Sigmoid colon (tissue), 7 donors: ENCODE measurements around the gene THSD7B. TPM values are rescaled to one million over a fixed set of nuclear protein-coding genes. Genes with fewer than 3 reads are reported as not detected.

ENCODE experiments used
- DNase-seq: peaks from one replicate; pipeline ENCODE4 v3.0.0-alpha.2; 2019
- H3K27ac ChIP-seq, 4 donors: fragments of 200-600 bp; sonication (generic); one replicate each; pipeline ENCODE4 v1.5.1; 2016 to 2019; ENCODE audit warnings: mild to moderate bottlenecking in 1 of 4
- H3K27me3 ChIP-seq, 3 donors: fragments of 200-600 bp; sonication (generic); one replicate each; pipeline ENCODE4 v1.5.1; 2019; ENCODE audit warnings: mild to moderate bottlenecking in 1 of 3
- H3K36me3 ChIP-seq, 4 donors: fragments of 200-600 bp; sonication (generic); one replicate each; pipeline ENCODE4 v1.5.1; 2016 to 2019
- H3K4me1 ChIP-seq, 4 donors: fragments of 200-600 bp; sonication (generic); one replicate each; pipeline ENCODE4 v1.5.1; 2017 to 2019
- H3K4me3 ChIP-seq, 4 donors: fragments of 200-600 bp; sonication (generic); one replicate each; pipeline ENCODE4 v1.5.1; 2017 to 2019; ENCODE audit warnings: mild to moderate bottlenecking in 2 of 4, moderate library complexity in 1 of 4
- H3K9me3 ChIP-seq, 4 donors: fragments of 200-600 bp in 3 of 4; sonication (generic) in 3 of 4; one replicate each; pipeline versions ENCODE4 v1.5.1 to v1.6.1; 2013 to 2019
- EP300 ChIP-seq, 4 donors: sonication (generic); formaldehyde crosslinking; IDR thresholded peaks; one replicate each; pipeline ENCODE4 v1.6.1; 2017; ENCODE audit warnings: antibody characterized with exemption in 4 of 4
- POLR2A ChIP-seq, 2 donors: fragments of 450-650 bp; IDR thresholded peaks; one replicate each; pipeline ENCODE4 v1.6.1; 2016; ENCODE audit warnings: antibody characterized with exemption in 2 of 2, mild to moderate bottlenecking in 2 of 2, moderate library complexity in 2 of 2
- POLR2AphosphoS5 ChIP-seq, 4 donors: sonication (generic); formaldehyde crosslinking; IDR thresholded peaks; one replicate each; pipeline ENCODE4 v1.6.1; 2017; ENCODE audit warnings: antibody characterized with exemption in 4 of 4
- WGBS, 2 donors: extraction: QIAGEN DNeasy Blood & Tissue Kit; methylation state at CpG; one replicate each; pipeline ENCODE4 v1.1.7; 2013; 5-methylcytosine and 5-hydroxymethylcytosine counted together
- intact Hi-C: fragments of 100-400 bp; cut with DNase I; formaldehyde crosslinking; loops from one replicate; pipeline ENCODE4 v1.15.1; 2023
- polyA plus RNA-seq, 3 donors: library from polyadenylated mRNA; stranded (reverse); fragments of 200-250 nt; gene quantifications; one replicate each; pipeline ENCODE4 v1.2.3, GENCODE V29; 2013
- total RNA-seq, 4 donors: library from RNA; depleted of rRNA; stranded (reverse); fragments of >200 nt; gene quantifications; one replicate each; pipeline ENCODE4 v1.1.0, GENCODE V29; 2016
- TF ChIP-seq, protein P1 (sequence below), 4 experiments: fragments of 450-650 bp in 3 of 4; fragments of 200-600 bp in 1 of 4; IDR thresholded peaks; one replicate each; pipeline ENCODE4 v1.5.1; 2016 to 2019; ENCODE audit warnings: antibody characterized with exemption in 4 of 4, mild to moderate bottlenecking in 3 of 4, moderate library complexity in 2 of 4
- donor health status: healthy with polysubstance abuse.
- donor health status: Bipolar disorder and iron deficiency.
- donor health status: healthy.

The THSD7B gene
- total and polyA plus RNA-seq, 7 donors, result 0.16 to 0.83 (median 0.27) TPM; not detected in 2

DNA sequence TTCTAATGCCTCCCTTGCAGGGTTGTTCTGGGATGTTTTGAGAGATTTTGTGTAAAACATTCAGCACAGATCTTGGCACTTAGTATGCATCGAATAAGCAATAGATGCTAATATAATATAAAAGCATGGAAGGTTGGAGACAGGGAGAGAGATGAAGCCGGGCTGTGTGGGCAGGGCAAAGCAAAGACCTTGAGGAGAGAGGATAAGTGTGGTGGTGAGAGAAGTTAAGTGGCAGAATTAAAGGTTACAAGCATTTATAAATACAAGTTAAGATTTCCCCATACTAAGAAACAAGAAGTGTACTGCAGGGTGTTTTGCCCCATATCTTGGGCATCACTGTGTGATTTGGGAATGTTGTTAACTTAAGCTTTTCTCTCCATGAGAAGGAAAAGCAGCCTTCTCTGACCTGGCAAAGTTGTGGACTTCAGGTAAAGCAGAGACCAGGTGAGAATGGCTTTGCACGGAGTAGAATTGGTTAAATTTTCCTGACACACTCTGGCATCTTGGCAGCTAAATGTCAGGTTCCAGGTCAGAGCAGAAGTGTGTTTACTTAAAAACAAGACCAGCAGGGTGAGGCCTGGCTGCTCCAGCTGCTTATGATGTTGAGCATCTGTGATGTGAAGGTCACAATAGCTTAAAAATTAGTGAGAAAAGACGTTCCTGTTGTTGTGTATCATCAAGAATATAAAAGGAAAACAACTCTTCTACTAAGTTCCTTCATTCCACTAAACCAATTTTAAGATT lies 910.4 kb downstream of the THSD7B start:
- Histone ChIP-seq H3K4me3 (no peak overlapping the region), H3K36me3 (no peaks in the 10 kb centered on the region), H3K27ac (no peak overlapping the region), H3K9me3 (no peaks in the 10 kb centered on the region), H3K27me3 (no peaks in the 10 kb centered on the region), H3K4me1 (no peaks in the 10 kb centered on the region)
- intact Hi-C loops, result no loop called here
- no peak for DNase-seq
- 24 to 62% methylated on average over 4 of the region's 4 CpGs for WGBS, 2 donors
- no peak for TF ChIP-seq EP300 (IDR thresholded peaks at IDR 0.05)

GRCh38 chr2:137676346-137676745 lies 911.0 kb downstream of the THSD7B start:
- Histone ChIP-seq H3K27ac (no peak overlapping the region), H3K4me1 (no peaks in the 10 kb centered on the region), H3K4me3 (no peak overlapping the region), H3K27me3 (no peaks in the 10 kb centered on the region), H3K36me3 (no peaks in the 10 kb centered on the region), H3K9me3 (no peaks in the 10 kb centered on the region)
- TF ChIP-seq, protein P1, sequence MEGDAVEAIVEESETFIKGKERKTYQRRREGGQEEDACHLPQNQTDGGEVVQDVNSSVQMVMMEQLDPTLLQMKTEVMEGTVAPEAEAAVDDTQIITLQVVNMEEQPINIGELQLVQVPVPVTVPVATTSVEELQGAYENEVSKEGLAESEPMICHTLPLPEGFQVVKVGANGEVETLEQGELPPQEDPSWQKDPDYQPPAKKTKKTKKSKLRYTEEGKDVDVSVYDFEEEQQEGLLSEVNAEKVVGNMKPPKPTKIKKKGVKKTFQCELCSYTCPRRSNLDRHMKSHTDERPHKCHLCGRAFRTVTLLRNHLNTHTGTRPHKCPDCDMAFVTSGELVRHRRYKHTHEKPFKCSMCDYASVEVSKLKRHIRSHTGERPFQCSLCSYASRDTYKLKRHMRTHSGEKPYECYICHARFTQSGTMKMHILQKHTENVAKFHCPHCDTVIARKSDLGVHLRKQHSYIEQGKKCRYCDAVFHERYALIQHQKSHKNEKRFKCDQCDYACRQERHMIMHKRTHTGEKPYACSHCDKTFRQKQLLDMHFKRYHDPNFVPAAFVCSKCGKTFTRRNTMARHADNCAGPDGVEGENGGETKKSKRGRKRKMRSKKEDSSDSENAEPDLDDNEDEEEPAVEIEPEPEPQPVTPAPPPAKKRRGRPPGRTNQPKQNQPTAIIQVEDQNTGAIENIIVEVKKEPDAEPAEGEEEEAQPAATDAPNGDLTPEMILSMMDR (IDR thresholded peaks at IDR 0.05), result no peak
- no peak for DNase-seq
- WGBS, 2 donors, result 65 to 80% methylated on average over 3 of the region's 3 CpGs
- intact Hi-C loops, result no loop called here

GRCh38 chr2:137677466-137677865 lies 912.1 kb downstream of the THSD7B start:
- H3K4me1 ChIP-seq, result no peaks in the 10 kb centered on the region
- intact Hi-C loops, result no loop called here
- no peak for DNase-seq
- TF ChIP-seq EP300 (IDR thresholded peaks at IDR 0.05) (no peak), POLR2A (IDR thresholded peaks at IDR 0.05) (no peak), POLR2AphosphoS5 (IDR thresholded peaks at IDR 0.05) (no peak)
- TF ChIP-seq, protein P1 (IDR thresholded peaks at IDR 0.05), result no peak
- H3K9me3 ChIP-seq, result no peaks in the 10 kb centered on the region
- 79 to 84% methylated on average over 1 of the region's 1 CpG for WGBS, 2 donors
- H3K27ac ChIP-seq, result no peak overlapping the region
- no peaks in the 10 kb centered on the region for H3K36me3 ChIP-seq
- H3K4me3 ChIP-seq, result no peak overlapping the region
- no peaks in the 10 kb centered on the region for H3K27me3 ChIP-seq

DNA sequence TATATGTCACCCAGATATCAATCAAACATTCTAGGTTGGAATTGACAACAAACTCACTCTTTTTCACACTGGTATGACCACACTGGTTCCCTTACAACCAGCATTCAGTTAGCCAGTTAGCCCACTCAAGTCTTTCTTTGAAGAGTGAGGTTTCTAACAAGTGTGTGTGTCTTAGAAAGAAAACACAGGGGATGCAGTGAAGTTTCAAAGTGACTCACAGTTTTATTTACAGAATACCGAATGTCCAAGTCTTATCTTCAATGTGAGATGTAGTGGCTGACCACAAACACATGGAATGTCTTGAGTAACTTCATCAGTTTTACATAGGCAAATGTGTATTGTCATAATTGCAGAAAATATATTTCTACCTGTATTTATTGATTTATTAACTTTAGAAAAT lies 924.2 kb downstream of the THSD7B start:
- Histone ChIP-seq H3K4me3 (no peak overlapping the region), H3K27ac (no peak overlapping the region), H3K9me3 (no peaks in the 10 kb centered on the region), H3K36me3 (no peaks in the 10 kb centered on the region), H3K4me1 (no peaks in the 10 kb centered on the region), H3K27me3 (no peaks in the 10 kb centered on the region)
- no peak for DNase-seq
- TF ChIP-seq, protein P1 (IDR thresholded peaks at IDR 0.05), result no peak
- no peak for TF ChIP-seq EP300 (IDR thresholded peaks at IDR 0.05)
- intact Hi-C loops, result no loop called here
- WGBS, 2 donors, result 0 to 74% methylated on average over 1 of the region's 1 CpG

- intact Hi-C loops, result no loop called here
- DNase-seq, result no peak
- no peak for TF ChIP-seq EP300 (IDR thresholded peaks at IDR 0.05)
- TF ChIP-seq, protein P1 (IDR thresholded peaks at IDR 0.05), result no peak
- no peak for TF ChIP-seq POLR2AphosphoS5 (IDR thresholded peaks at IDR 0.05)
- no peak for TF ChIP-seq POLR2A (IDR thresholded peaks at IDR 0.05)
- WGBS, 2 donors, result 19 to 38% methylated on average over 2 of the region's 2 CpGs
- H3K27ac ChIP-seq, result no peak overlapping the region
- no peaks in the 10 kb centered on the region for H3K36me3 ChIP-seq
- H3K9me3 ChIP-seq, result no peaks in the 10 kb centered on the region
- H3K27me3 ChIP-seq, result no peaks in the 10 kb centered on the region
- H3K4me3 ChIP-seq, result no peak overlapping the region
- H3K4me1 ChIP-seq, result no peaks in the 10 kb centered on the region
Measured at GRCh38 chr2:137693534-137693933, 928.2 kb downstream of the THSD7B start.
